ENCODE data around the gene TVP23A. TPM values are rescaled to one million over a fixed set of nuclear protein-coding genes. Genes with fewer than 3 reads are reported as not detected.

TVP23A gene
- total and polyA plus RNA-seq, 10 of the 15 experiments (the other 5 are each of a cell fraction or from before 2014, with no cell fraction given) = 1.1 to 6.4 (median 2.2) TPM

DNA sequence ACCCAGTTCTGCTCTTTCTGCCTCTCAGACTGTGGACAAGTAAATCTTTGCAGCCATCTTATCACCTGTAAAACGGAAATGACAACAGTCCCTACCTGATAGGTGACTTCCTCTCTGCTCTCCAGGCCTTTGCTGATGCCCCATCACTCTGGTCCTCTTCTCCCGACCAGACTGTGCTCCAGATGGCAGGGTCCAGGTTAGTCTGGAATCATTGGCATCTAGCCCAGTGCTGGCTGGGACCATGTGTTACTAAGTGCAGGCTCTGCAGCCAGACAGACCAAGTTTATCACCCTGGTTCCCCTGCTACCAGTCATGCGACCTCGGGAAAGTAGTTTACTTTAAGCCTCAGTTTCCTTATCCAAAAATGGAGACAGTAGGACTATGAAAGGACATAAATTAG, 76.8 kb downstream of the TVP23A start:
- Histone ChIP-seq H4K20me1 (ENCODE audit: control insufficient read depth, insufficient read depth) (no peaks in the 10 kb centered on the region), H3K27ac (ENCODE audit: control insufficient read depth, insufficient read depth) (peak overlapping the region; percentile 38; the same call in 1 of the 2 replicates), H3K9ac (ENCODE audit: control insufficient read depth, insufficient read depth, low read length) (no peak overlapping the region; the same call in 1 of the 2 replicates), H3K4me3 (no peak overlapping the region), H3K36me3 (ENCODE audit: control insufficient read depth in 2 of 2, insufficient read depth in 2 of 2, low read length in 1 of 2) (no peaks in the 10 kb centered on the region; a peak in 1 of 4 replicates), H3K4me2 (ENCODE audit: control insufficient read depth, insufficient read depth) (peak overlapping the region; percentile 38; the same call in 1 of the 2 replicates), H2AFZ (ENCODE audit: control insufficient read depth, low read depth, low read length) (no peak overlapping the region), H3K4me1 (ENCODE audit: control insufficient read depth, insufficient read depth, low read length) (peaks cover 50% of the 10 kb centered on the region), H3K9me3 (replicated peaks; ENCODE audit: control insufficient read depth, insufficient read depth, low read length) (no peaks in the 10 kb centered on the region), H3K79me2 (ENCODE audit: control insufficient read depth, insufficient read depth, low read length) (peaks cover 4% of the 10 kb centered on the region), H3K27me3 (replicated peaks in 1 of 2; ENCODE audit: control insufficient read depth in 2 of 2, insufficient read depth in 2 of 2, low read length in 1 of 2) (no peaks in the 10 kb centered on the region)
- no peak for DNase-seq (ENCODE audit: low read depth, low spot score)
- CTCF ChIA-PET = interaction anchor here (1.0 to 2.9 kb wide), 3 partner anchors 126 to 177 kb away, joined by 3 to 16 read pairs (median 3); partner anchors contain the start of gene CIITA
- intact Hi-C loops (cut with micrococcal nuclease; ENCODE audit: unreplicated experiment) = no loop called here
- TF ChIP-seq CBX3 (IDR thresholded peaks at IDR 0.05; ENCODE audit: borderline replicate concordance, low read depth) (no peak), STAT1 (conservative IDR thresholded peaks at IDR 0.05) (no peak), CHD1 (IDR thresholded peaks at IDR 0.05; ENCODE audit: low read depth, low read length) (no peak)
- TF ChIP-seq, protein P1, sequence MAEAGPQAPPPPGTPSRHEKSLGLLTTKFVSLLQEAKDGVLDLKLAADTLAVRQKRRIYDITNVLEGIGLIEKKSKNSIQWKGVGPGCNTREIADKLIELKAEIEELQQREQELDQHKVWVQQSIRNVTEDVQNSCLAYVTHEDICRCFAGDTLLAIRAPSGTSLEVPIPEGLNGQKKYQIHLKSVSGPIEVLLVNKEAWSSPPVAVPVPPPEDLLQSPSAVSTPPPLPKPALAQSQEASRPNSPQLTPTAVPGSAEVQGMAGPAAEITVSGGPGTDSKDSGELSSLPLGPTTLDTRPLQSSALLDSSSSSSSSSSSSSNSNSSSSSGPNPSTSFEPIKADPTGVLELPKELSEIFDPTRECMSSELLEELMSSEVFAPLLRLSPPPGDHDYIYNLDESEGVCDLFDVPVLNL (IDR thresholded peaks at IDR 0.05; ENCODE audit: low read depth, low read length) = no peak
- TF ChIP-seq, protein P2, sequence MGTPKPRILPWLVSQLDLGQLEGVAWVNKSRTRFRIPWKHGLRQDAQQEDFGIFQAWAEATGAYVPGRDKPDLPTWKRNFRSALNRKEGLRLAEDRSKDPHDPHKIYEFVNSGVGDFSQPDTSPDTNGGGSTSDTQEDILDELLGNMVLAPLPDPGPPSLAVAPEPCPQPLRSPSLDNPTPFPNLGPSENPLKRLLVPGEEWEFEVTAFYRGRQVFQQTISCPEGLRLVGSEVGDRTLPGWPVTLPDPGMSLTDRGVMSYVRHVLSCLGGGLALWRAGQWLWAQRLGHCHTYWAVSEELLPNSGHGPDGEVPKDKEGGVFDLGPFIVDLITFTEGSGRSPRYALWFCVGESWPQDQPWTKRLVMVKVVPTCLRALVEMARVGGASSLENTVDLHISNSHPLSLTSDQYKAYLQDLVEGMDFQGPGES (IDR thresholded peaks at IDR 0.05) = no peak
- TF ChIP-seq, protein P3, sequence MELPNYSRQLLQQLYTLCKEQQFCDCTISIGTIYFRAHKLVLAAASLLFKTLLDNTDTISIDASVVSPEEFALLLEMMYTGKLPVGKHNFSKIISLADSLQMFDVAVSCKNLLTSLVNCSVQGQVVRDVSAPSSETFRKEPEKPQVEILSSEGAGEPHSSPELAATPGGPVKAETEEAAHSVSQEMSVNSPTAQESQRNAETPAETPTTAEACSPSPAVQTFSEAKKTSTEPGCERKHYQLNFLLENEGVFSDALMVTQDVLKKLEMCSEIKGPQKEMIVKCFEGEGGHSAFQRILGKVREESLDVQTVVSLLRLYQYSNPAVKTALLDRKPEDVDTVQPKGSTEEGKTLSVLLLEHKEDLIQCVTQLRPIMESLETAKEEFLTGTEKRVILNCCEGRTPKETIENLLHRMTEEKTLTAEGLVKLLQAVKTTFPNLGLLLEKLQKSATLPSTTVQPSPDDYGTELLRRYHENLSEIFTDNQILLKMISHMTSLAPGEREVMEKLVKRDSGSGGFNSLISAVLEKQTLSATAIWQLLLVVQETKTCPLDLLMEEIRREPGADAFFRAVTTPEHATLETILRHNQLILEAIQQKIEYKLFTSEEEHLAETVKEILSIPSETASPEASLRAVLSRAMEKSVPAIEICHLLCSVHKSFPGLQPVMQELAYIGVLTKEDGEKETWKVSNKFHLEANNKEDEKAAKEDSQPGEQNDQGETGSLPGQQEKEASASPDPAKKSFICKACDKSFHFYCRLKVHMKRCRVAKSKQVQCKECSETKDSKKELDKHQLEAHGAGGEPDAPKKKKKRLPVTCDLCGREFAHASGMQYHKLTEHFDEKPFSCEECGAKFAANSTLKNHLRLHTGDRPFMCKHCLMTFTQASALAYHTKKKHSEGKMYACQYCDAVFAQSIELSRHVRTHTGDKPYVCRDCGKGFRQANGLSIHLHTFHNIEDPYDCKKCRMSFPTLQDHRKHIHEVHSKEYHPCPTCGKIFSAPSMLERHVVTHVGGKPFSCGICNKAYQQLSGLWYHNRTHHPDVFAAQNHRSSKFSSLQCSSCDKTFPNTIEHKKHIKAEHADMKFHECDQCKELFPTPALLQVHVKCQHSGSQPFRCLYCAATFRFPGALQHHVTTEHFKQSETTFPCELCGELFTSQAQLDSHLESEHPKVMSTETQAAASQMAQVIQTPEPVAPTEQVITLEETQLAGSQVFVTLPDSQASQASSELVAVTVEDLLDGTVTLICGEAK (IDR thresholded peaks at IDR 0.05; ENCODE audit: borderline replicate concordance) = no peak
- POLR2A ChIA-PET = interaction anchor here (1.2 kb wide), 1 partner anchor 140 kb away, joined by 3 read pairs; no protein-coding TSS in a partner anchor
- no peak for FAIRE-seq
- no peak for ATAC-seq
- SMC1A ChIA-PET (ENCODE audit: uncharacterized antibody, unreplicated experiment) = interaction anchor here (1.3 to 5.2 kb wide), 3 partner anchors 13 to 170 kb away, joined by 3 to 38 read pairs (median 3); no protein-coding TSS in a partner anchor
- in situ Hi-C loops (cut with MboI) = loop anchor here (5.0 kb wide), 3 partner anchors 135 to 430 kb away; partner anchors contain the start of gene CIITA
- WGBS (ENCODE audit: insufficient coverage, insufficient replicate concordance, low lambda C conversion rate, missing lambda C conversion rate) = 47% methylated on average over 4 of the region's 4 CpGs
- RAD21 ChIA-PET (ENCODE audit: unreplicated experiment) = interaction anchor here (1.4 to 4.0 kb wide), 2 partner anchors 24 to 136 kb away, joined by 3 to 52 read pairs; partner anchors contain the start of gene CIITA
- no TSS peak for BruUV-seq (replicated peaks)
